Measurements from ENCODE around the gene RASGRF1.

RASGRF1 gene

GRCh38 chr15:78912316-78912715, 178.3 kb downstream of the RASGRF1 start:
- no peak for DNase-seq (ENCODE audit: low spot score)

- DNase-seq (ENCODE audit: low spot score): no peak
These were observed 180.3 kb downstream of the RASGRF1 start for GRCh38 chr15:78910271-78910670.
